Measurements from ENCODE around the gene KIF25. TPM values are rescaled to one million over a fixed set of nuclear protein-coding genes. Genes with fewer than 3 reads are reported as not detected.

KIF25 gene
- total RNA-seq, 4 donors from 2014 or later = 0.16 to 1.0 TPM; not detected in 2

DNA sequence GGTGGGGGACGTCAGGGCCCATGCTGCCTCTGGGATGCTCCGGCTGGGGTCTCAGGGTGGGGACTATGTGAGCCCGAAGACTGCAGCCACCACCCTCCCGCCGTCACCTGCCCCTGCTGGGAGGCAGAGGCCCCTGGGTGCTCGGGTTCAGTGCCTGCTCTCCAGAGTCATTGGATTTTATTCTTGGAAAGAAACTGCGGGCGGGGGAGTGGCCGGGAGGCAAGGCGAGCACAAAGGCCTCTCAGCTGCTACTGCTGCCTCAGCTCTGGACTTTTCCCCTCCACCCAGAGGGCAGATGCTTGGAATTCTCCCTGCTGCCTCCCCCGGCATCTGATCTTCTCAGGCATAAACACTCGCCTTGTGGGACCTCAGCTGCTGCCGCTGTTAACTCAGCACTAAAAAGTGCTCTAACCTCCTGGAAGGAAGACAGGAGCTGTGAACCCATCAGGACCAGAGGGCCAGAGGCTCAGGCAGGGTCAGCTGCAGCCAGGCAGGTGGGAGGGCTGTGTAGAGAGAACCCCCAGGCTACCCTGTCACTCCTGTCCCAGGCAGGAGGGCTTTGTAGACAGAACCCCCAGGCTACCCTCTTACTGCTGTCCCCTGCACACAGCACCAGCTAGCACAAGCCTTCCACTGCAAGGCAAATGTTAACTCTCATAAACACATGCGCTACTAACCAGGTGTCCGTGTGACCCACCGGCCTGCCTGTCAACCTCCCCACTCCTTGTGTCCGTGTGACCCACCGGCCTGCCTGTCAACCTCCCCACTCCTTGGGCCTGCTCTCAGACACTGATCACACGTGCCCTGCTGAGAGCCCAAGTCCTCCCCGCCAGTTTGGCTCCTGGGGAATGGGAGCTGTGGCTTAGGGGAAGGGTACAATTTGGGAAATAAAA lies 90.9 kb downstream of the KIF25 start:
- Histone ChIP-seq H3K9me3 (no peaks in the 10 kb centered on the region), H3K4me3 (no peak overlapping the region), H3K27ac (peak overlapping the region in 1 of 4 donors; percentile 18), H3K36me3 (no peaks in the 10 kb centered on the region), H3K4me1 (peaks cover 0 to 8% of the 10 kb centered on the region in 2 donors), H3K27me3 (no peaks in the 10 kb centered on the region)
- DNase-seq = no peak
- peak in 1 of 2 donors; percentile 41 for ATAC-seq
- intact Hi-C loops (cut with DNase I; ENCODE audit: low total_unique reads) (no loop called here), in situ Hi-C loops (cut with MboI; ENCODE audit: low sequenced_read_pairs in 4 of 4) (no loop called here)
- TF ChIP-seq, protein P1, sequence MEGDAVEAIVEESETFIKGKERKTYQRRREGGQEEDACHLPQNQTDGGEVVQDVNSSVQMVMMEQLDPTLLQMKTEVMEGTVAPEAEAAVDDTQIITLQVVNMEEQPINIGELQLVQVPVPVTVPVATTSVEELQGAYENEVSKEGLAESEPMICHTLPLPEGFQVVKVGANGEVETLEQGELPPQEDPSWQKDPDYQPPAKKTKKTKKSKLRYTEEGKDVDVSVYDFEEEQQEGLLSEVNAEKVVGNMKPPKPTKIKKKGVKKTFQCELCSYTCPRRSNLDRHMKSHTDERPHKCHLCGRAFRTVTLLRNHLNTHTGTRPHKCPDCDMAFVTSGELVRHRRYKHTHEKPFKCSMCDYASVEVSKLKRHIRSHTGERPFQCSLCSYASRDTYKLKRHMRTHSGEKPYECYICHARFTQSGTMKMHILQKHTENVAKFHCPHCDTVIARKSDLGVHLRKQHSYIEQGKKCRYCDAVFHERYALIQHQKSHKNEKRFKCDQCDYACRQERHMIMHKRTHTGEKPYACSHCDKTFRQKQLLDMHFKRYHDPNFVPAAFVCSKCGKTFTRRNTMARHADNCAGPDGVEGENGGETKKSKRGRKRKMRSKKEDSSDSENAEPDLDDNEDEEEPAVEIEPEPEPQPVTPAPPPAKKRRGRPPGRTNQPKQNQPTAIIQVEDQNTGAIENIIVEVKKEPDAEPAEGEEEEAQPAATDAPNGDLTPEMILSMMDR (IDR thresholded peaks at IDR 0.05 in 4 of 5, conservative IDR thresholded peaks at IDR 0.05 in 1 of 5) = no peak
- TF ChIP-seq POLR2A (IDR thresholded peaks at IDR 0.05) = no peak

DNA sequence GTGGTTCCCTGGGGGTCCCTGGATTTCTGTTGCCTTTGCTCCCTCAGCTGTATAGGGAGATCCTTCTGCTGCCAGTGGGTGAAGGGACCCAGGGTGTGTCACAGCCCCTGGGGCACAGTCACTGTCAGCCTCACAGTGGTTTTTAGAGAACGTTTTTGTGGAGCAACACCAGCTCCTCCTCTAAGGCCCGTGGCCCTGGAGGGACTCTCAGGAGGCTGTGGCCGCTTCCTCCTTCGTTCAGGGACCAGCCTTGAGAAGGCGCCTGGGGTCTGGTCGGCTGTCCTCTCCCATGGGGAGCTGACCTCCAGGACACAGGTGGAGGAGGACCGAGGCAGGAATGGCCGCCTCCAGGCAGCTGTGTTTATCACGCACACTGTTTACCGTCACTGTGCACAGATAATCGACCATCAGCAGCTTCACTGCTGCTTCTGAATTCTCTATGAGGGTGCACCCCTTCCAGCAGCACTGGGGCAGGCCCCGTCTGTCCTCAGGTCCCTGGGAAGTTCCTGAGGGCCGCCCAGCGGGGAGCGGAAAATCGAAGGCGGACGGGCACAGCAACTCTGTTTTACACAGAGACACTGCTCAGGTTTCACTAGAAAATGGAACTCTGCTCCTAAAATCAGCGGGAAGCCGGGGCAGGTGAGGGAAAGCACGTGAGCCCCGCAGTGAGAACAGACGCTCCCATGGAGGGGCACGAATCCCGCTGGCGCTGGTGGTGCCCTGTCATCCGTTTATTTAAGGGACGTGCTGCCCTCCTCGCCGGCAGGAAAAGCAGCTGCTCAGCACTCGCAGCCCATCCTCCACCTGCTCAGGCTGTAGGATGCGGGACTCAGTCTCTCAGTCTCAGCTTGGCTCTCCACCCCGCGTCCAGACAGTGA lies 92.0 kb downstream of the KIF25 start:
- peak in 1 of 2 donors; percentile 43 for DNase-seq
- Histone ChIP-seq H3K9me3 (no peaks in the 10 kb centered on the region), H3K4me1 (peaks cover 0 to 8% of the 10 kb centered on the region in 2 donors), H3K27me3 (no peaks in the 10 kb centered on the region), H3K4me3 (no peak overlapping the region), H3K27ac (peak overlapping the region in 1 of 4 donors; percentile 18), H3K36me3 (no peaks in the 10 kb centered on the region)
- ATAC-seq = peak in 1 of 2 donors; percentile 54
- in situ Hi-C loops (cut with MboI; ENCODE audit: low sequenced_read_pairs in 4 of 4) (no loop called here), intact Hi-C loops (cut with DNase I; ENCODE audit: low total_unique reads) (no loop called here)
- TF ChIP-seq, protein P1 (IDR thresholded peaks at IDR 0.05 in 4 of 5, conservative IDR thresholded peaks at IDR 0.05 in 1 of 5) = no peak
- no peak for TF ChIP-seq POLR2A (IDR thresholded peaks at IDR 0.05)

DNA sequence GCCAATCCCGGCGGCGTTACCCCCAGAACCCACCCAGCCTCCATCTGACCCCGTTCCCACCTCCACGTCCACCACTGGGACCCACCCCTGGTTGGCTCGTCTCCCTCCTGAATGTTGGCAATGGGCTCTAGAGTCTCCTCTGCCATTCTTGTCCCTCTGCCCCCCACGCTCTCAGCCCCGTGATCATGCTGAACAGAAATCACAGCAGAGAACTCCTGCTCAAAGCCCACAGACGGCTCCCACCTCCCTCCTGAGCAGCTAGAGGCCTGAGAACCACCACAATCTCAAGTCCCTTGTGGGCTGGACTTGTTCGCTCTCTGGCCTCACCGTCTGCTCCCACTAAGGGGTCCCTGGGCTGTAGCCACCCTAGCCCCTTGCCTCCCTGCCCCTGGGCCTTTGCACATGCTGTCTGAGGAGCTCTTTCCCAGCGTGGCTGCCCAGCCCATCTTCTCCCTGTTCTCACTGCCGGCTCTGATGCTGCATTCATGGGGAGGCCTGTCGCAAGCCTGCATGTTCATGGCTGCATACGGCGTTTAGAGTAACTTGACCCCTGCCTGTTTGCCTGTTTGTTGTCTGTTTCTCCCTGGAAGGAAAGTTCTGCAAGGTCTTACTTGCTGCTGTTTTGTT lies 92.7 kb downstream of the KIF25 start:
- no peak for TF ChIP-seq POLR2A (IDR thresholded peaks at IDR 0.05)
- TF ChIP-seq, protein P1 (IDR thresholded peaks at IDR 0.05 in 4 of 5, conservative IDR thresholded peaks at IDR 0.05 in 1 of 5) = no peak
- no peak for ATAC-seq
- in situ Hi-C loops (cut with MboI; ENCODE audit: low sequenced_read_pairs in 4 of 4) = no loop called here
- Histone ChIP-seq H3K36me3 (no peaks in the 10 kb centered on the region), H3K27me3 (no peaks in the 10 kb centered on the region), H3K4me1 (peaks cover 0 to 8% of the 10 kb centered on the region in 2 donors), H3K27ac (no peak overlapping the region), H3K4me3 (no peak overlapping the region), H3K9me3 (no peaks in the 10 kb centered on the region)
- no peak for DNase-seq
- intact Hi-C loops (cut with DNase I; ENCODE audit: low total_unique reads) = no loop called here

DNA sequence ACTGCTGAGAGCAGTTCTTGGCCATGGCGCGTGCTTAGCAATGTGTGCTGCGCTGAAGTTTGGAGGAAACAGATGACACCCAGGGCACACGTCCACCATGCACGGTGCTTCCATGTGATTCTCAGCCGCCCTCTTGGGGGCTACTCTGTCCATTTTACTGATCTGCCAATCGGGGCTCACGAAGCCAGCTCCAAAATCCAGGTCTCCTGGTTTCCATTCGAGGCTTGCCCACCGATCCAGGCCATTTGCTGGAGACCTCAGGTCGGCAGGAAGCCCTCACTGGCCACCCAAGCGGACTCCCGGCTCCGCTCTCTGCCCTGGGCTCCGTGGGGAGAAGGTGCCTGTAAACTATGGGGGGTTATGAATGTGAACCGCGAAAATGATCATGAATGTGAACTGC lies 93.2 kb downstream of the KIF25 start:
- TF ChIP-seq, protein P1 (IDR thresholded peaks at IDR 0.05 in 4 of 5, conservative IDR thresholded peaks at IDR 0.05 in 1 of 5) = no peak
- TF ChIP-seq POLR2A (IDR thresholded peaks at IDR 0.05) = no peak
- Histone ChIP-seq H3K36me3 (no peaks in the 10 kb centered on the region), H3K9me3 (no peaks in the 10 kb centered on the region), H3K27ac (no peak overlapping the region), H3K27me3 (no peaks in the 10 kb centered on the region), H3K4me1 (peaks cover 0 to 8% of the 10 kb centered on the region in 2 donors), H3K4me3 (no peak overlapping the region)
- no peak for DNase-seq
- in situ Hi-C loops (cut with MboI; ENCODE audit: low sequenced_read_pairs in 4 of 4) (no loop called here), intact Hi-C loops (cut with DNase I; ENCODE audit: low total_unique reads) (no loop called here)
- no peak for ATAC-seq

All from gastrocnemius medialis (tissue), 4 donors.